HepG2 (cell line): ENCODE data around the gene ZBTB46. TPM values are rescaled to one million over a fixed set of nuclear protein-coding genes. Genes with fewer than 3 reads are reported as not detected.
A peak's percentile ranks its signal among the peaks of the same experiment; 100 is the strongest.

Source experiments
- CC2D1A ChIP-seq: sonication (generic); formaldehyde crosslinking; IDR thresholded peaks from 2 replicates; pipeline ENCODE4 v1.8.1; 2023; ENCODE audit warnings: mild to moderate bottlenecking, missing genetic modification reagents
- CSRNP2 ChIP-seq: sonication (generic); formaldehyde crosslinking; conservative IDR thresholded peaks from 2 replicates; pipeline ENCODE4 v1.8.0; 2022; ENCODE audit warnings: low read depth, missing genetic modification reagents
- FOXO1 ChIP-seq: sonication (generic); formaldehyde crosslinking; IDR thresholded peaks from 2 replicates; pipeline ENCODE4 v1.4.0; 2020; ENCODE audit warnings: missing genetic modification reagents
- GRHL1 ChIP-seq: sonication (generic); formaldehyde crosslinking; conservative IDR thresholded peaks from 2 replicates; pipeline ENCODE4 v1.8.0; 2022; ENCODE audit warnings: missing genetic modification reagents
- HNF1B ChIP-seq: sonication (generic); formaldehyde crosslinking; IDR thresholded peaks from 2 replicates; pipeline ENCODE4 v1.5.1; 2020; ENCODE audit warnings: mild to moderate bottlenecking, moderate library complexity, missing genetic modification reagents
- HNF4G ChIP-seq, 2 experiments: sonication (generic) in 1 of 2; formaldehyde crosslinking in 1 of 2; IDR thresholded peaks; 2 replicates each; pipeline versions ENCODE4 v1.4.0 to v1.6.1; 2011 to 2020; ENCODE audit warnings: borderline replicate concordance in 2 of 2, low read depth in 2 of 2, mild to moderate bottlenecking in 2 of 2, low read length in 1 of 2, missing genetic modification reagents in 1 of 2, moderate library complexity in 1 of 2
- MXI1 ChIP-seq: IDR thresholded peaks from 3 replicates; pipeline ENCODE4 v1.6.1; 2012; ENCODE audit warnings: low read depth, low read length, inconsistent platforms, borderline replicate concordance
- NFATC3 ChIP-seq: sonication (generic); formaldehyde crosslinking; IDR thresholded peaks from 2 replicates; pipeline ENCODE4 v1.5.1; 2020; ENCODE audit warnings: mild to moderate bottlenecking, missing genetic modification reagents
- THAP7 ChIP-seq: sonication (generic); formaldehyde crosslinking; IDR thresholded peaks from 2 replicates; pipeline ENCODE4 v1.8.1; 2023; ENCODE audit warnings: mild to moderate bottlenecking, missing genetic modification reagents
- TMF1 ChIP-seq: sonication (generic); formaldehyde crosslinking; IDR thresholded peaks from 2 replicates; pipeline ENCODE4 v1.8.1; 2022; ENCODE audit warnings: low read depth, missing genetic modification reagents
- TOPORS ChIP-seq: sonication (generic); formaldehyde crosslinking; IDR thresholded peaks from 2 replicates; pipeline ENCODE4 v1.8.0; 2023; ENCODE audit warnings: mild to moderate bottlenecking, missing genetic modification reagents
- ZBED4 ChIP-seq: sonication (generic); formaldehyde crosslinking; IDR thresholded peaks from 2 replicates; pipeline ENCODE4 v1.4.0; 2020; ENCODE audit warnings: missing genetic modification reagents, borderline replicate concordance
- ZNF317 ChIP-seq: sonication (generic); formaldehyde crosslinking; IDR thresholded peaks from 2 replicates; pipeline ENCODE4 v1.5.0; 2020; ENCODE audit warnings: mild to moderate bottlenecking, missing genetic modification reagents
- ZNF746 ChIP-seq: sonication (generic); formaldehyde crosslinking; IDR thresholded peaks from 2 replicates; pipeline ENCODE4 v1.8.0; 2022; ENCODE audit warnings: mild to moderate bottlenecking, missing genetic modification reagents
- ZXDC ChIP-seq: sonication (generic); formaldehyde crosslinking; IDR thresholded peaks from 2 replicates; pipeline ENCODE4 v1.5.0; 2020; ENCODE audit warnings: mild to moderate bottlenecking, missing genetic modification reagents
- polyA plus RNA-seq, 8 experiments: library from polyadenylated mRNA; depleted of rRNA in 3 of 8; stranded (reverse) in 7 of 8; unstranded in 1 of 8; fragments of >200 nt; fragmentation: Illumina TruSeq in 4 of 8; extraction: Trizol in 4 of 8; gene quantifications; 2 replicates each; pipeline versions ENCODE4 v1.2.1 to v1.2.3, GENCODE V29; 2011 to 2016; ENCODE audit warnings: low read depth in 4 of 8, missing spikeins in 1 of 8, mixed read lengths in 1 of 8; ENCODE audit not compliant: insufficient read depth in 1 of 8
- total RNA-seq, 5 experiments: library from RNA; depleted of rRNA; stranded (reverse); fragments of >200 nt; fragmentation: Illumina TruSeq; extraction: Trizol; gene quantifications; 2 replicates each; pipeline ENCODE4 v1.2.3, GENCODE V29; 2016; ENCODE audit warnings: low read depth in 1 of 5

ZBTB46 gene
- total and polyA plus RNA-seq, 2 of the 13 experiments (the other 11 are each of a cell fraction or from before 2014, with no cell fraction given), result 1.6 to 13.5 TPM

GRCh38 chr20:63791497-63792156 is 39.4 kb downstream of the ZBTB46 start (continued):
- no peak for TF ChIP-seq TMF1
- TF ChIP-seq CSRNP2 (CRISPR knock-in tag), result no peak
- TF ChIP-seq TOPORS (CRISPR knock-in tag), result no peak
- no peak for TF ChIP-seq CC2D1A (CRISPR knock-in tag)
- no peak for TF ChIP-seq ZBED4 (CRISPR knock-in tag)
- TF ChIP-seq ZNF746, result no peak
- TF ChIP-seq ZXDC (CRISPR knock-in tag), result no peak
- 0 out of 2 replicates have a peak, but pooled peaks have one; percentile 24 for TF ChIP-seq THAP7
- TF ChIP-seq GRHL1 (CRISPR knock-in tag), result no peak
- TF ChIP-seq MXI1, result no peak
- TF ChIP-seq HNF1B (CRISPR knock-in tag), result no peak
- no peak for TF ChIP-seq ZNF317
- TF ChIP-seq NFATC3 (CRISPR knock-in tag), result no peak
- 0 out of 2 replicates have a peak, but pooled peaks have one; percentile 2 for TF ChIP-seq FOXO1 (CRISPR knock-in tag)
- no peak for TF ChIP-seq HNF4G (IDR thresholded peaks at IDR 0.05; ENCODE audit: borderline replicate concordance, low read depth, low read length)
- TF ChIP-seq HNF4G (CRISPR knock-in tag; IDR thresholded peaks at IDR 0.05; ENCODE audit: borderline replicate concordance, low read depth), result no peak
